Measurements from ENCODE around the gene OSGIN1. TPM values are rescaled to one million over a fixed set of nuclear protein-coding genes. Genes with fewer than 3 reads are reported as not detected.

The OSGIN1 gene
- total and polyA plus RNA-seq, 12 donors, result 3.2 to 14.5 (median 5.5) TPM

DNA sequence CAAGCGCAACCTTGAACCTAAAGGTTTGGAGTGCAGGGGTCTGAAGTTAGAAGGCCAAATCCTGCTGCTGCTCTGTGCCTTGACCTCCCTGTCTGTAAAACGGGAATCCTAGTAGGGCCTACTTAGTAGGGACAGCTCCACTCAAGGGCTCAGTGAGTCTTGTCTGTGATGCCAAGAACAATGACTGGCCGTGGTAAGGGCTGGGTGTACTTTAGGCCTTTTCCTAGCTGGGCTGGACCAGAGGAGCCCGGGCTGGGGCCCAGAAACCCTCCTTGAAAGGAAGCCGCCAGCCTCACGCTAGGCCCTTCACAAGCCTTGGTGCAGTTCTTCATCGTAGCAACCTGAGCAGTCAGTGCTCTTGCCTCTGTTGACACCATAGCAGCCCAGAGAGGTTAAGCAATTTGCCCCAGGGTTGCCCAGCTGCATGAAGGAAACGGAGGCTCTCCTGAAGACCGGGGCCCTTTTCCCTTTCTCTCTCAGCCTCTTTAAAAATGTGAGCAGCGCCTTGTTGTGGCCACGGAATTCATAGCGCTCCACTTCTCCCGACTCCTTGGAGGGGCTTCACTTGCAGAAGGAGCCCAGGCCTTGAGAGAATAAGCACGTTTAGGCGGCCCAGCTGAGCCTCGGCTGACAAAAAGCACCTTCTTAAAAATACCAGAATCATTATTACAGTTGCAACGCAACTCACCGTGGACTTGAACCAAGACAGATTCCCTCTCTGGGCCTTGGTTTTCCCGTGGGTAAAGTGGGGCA, 19.4 kb downstream of the OSGIN1 start:
- H3K27me3 ChIP-seq, result peaks cover 0 to 24% (median 8%) of the 10 kb centered on the region in 7 donors
- H3K4me1 ChIP-seq, result no peaks in the 10 kb centered on the region
- H3K9me3 ChIP-seq, result peaks cover 0 to under 1% (median 0%) of the 10 kb centered on the region in 11 donors
- no peak for DNase-seq
- H3K27ac ChIP-seq, result no peak overlapping the region
- no peaks in the 10 kb centered on the region for H3K36me3 ChIP-seq
- 85% methylated on average over 19 of the region's 19 CpGs for WGBS, 2 donors
- H3K4me3 ChIP-seq, result no peak overlapping the region
- ATAC-seq, result no peak
- intact Hi-C loops (cut with DNase I), result loop anchor here in 2 of 10 donors (5.0 to 10.0 kb wide), 2 partner anchors 72 to 85 kb away; partner anchors contain the start of gene SLC38A8 (in 1 of the 2)
- TF ChIP-seq, protein P1, sequence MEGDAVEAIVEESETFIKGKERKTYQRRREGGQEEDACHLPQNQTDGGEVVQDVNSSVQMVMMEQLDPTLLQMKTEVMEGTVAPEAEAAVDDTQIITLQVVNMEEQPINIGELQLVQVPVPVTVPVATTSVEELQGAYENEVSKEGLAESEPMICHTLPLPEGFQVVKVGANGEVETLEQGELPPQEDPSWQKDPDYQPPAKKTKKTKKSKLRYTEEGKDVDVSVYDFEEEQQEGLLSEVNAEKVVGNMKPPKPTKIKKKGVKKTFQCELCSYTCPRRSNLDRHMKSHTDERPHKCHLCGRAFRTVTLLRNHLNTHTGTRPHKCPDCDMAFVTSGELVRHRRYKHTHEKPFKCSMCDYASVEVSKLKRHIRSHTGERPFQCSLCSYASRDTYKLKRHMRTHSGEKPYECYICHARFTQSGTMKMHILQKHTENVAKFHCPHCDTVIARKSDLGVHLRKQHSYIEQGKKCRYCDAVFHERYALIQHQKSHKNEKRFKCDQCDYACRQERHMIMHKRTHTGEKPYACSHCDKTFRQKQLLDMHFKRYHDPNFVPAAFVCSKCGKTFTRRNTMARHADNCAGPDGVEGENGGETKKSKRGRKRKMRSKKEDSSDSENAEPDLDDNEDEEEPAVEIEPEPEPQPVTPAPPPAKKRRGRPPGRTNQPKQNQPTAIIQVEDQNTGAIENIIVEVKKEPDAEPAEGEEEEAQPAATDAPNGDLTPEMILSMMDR (IDR thresholded peaks at IDR 0.05), result no peak

DNA sequence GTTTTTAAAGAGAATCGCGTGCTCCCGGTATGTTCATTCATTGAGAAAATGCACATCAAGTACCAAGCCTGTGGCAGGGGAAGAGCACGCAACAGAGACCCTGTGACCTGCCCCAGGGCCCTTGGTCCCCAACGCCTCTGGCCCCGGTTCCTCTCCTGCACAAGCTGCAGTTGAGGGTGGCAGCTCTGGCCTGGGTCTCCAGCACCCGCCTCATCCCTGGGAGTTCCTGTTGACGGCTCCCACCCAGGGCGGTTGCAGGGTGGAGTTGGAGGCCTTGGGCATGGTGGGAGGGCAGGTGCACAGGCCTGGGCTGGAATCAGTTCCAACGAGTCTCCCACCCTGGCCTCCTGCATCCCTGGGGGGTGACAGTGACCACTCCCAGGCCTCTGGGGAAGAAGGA, 20.0 kb downstream of the OSGIN1 start:
- no peaks in the 10 kb centered on the region for H3K36me3 ChIP-seq
- intact Hi-C loops (cut with DNase I), result loop anchor here in 2 of 10 donors (5.0 to 10.0 kb wide), 2 partner anchors 72 to 84 kb away; partner anchors contain the start of gene SLC38A8 (in 1 of the 2)
- H3K4me3 ChIP-seq, result no peak overlapping the region
- H3K27me3 ChIP-seq, result peaks cover 0 to 20% (median 8%) of the 10 kb centered on the region in 7 donors
- peaks cover 0 to 7% (median under 1%) of the 10 kb centered on the region in 11 donors for H3K9me3 ChIP-seq
- no peak for DNase-seq
- ATAC-seq, result no peak
- TF ChIP-seq, protein P1 (IDR thresholded peaks at IDR 0.05), result no peak
- no peaks in the 10 kb centered on the region for H3K4me1 ChIP-seq
- 85 to 88% methylated on average over 10 of the region's 10 CpGs for WGBS, 2 donors
- no peak overlapping the region for H3K27ac ChIP-seq

DNA sequence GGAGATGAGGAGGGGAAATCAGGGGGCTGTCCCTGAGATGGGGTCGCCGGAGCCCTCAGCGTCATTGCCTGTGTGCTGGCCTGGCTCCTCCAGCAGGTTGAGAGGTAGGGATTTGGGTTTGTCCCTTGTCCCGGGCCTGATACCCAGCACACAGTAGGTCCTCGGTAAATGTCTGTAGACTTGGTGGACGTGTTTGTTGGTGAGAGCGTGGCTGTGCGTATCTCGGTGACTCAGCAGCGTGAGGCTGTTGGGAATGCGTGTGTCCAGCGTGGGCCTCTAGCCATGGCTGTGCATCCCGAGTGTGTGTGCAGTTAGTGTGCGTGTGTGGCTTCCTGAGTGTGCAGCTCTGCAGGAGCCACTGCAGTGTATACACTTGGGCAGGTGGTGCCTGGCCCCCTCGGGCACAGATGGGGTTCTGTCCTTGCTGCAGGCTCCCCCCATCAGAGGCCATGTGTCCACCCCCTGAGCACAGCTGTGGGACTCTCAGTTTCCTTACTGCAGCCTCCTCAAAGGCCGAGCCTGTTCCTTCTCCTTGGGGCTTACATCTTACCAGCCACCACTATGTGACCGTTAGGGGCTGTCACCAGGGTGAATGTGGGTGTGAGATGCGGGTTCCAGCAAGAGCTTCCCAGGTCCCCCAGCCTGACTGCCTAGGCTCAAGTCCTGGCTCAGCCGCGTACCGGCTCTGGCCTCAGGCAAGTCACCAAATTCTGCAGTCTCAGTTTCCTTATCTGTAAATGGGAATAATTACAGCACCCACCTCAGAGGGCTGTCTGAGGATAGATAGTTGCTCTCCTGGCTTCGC, 20.7 kb downstream of the OSGIN1 start:
- TF ChIP-seq, protein P1 (IDR thresholded peaks at IDR 0.05), result no peak
- intact Hi-C loops (cut with DNase I), result loop anchor here in 2 of 10 donors (5.0 to 10.0 kb wide), 2 partner anchors 71 to 84 kb away; partner anchors contain the start of gene SLC38A8 (in 1 of the 2)
- ATAC-seq (no peak), DNase-seq (no peak)
- Histone ChIP-seq H3K36me3 (no peaks in the 10 kb centered on the region), H3K4me3 (no peak overlapping the region), H3K27me3 (peaks cover 0 to 18% (median 8%) of the 10 kb centered on the region in 7 donors), H3K9me3 (peaks cover 0 to 14% (median 5%) of the 10 kb centered on the region in 11 donors), H3K27ac (no peak overlapping the region), H3K4me1 (no peaks in the 10 kb centered on the region)
- 78 to 80% methylated on average over 22 of the region's 22 CpGs for WGBS, 2 donors

DNA sequence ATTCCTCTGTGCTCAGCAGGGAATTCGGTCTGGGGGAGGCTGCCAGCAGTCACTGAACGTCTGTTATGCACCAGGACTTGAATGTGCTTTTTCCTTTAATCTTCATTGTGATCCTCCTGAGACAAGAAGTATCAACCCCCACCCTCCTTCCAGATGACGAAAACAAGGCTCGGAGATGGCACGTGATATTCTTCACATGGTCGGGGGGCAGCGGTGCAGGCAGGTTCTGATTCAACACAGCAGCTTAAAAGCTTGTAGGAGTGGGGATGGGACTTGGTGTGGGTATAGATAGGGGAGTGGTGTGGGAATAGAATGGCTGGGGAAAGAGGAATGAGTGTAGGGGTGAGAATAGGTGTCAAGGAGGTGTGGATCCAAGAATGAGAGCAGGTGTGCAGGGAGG, 21.4 kb downstream of the OSGIN1 start:
- Histone ChIP-seq H3K4me3 (no peak overlapping the region), H3K9me3 (peaks cover 0 to 18% (median 5%) of the 10 kb centered on the region in 11 donors), H3K4me1 (no peaks in the 10 kb centered on the region), H3K36me3 (no peaks in the 10 kb centered on the region), H3K27me3 (peaks cover 0 to 11% (median 5%) of the 10 kb centered on the region in 7 donors), H3K27ac (no peak overlapping the region)
- intact Hi-C loops (cut with DNase I), result loop anchor here in 2 of 10 donors (5.0 to 10.0 kb wide), 2 partner anchors 70 to 83 kb away; partner anchors contain the start of gene SLC38A8 (in 1 of the 2)
- ATAC-seq (no peak), DNase-seq (no peak)
- 37 to 52% methylated on average over 7 of the region's 7 CpGs for WGBS, 2 donors
- TF ChIP-seq, protein P1 (IDR thresholded peaks at IDR 0.05), result no peak

Measured in heart right ventricle (tissue), 16 donors.